CD4-positive, alpha-beta T cell treated with Interleukin-2 at 100 ng/mL for 4 hours (primary cell): ENCODE measurements around the gene SELPLG.
A peak's percentile ranks its signal among the peaks of the same experiment; 100 is the strongest.
"Not testable (repeated sequence)": the region's sequence is repeated elsewhere in the genome, so short reads cannot be mapped to it uniquely, and the experiment has no call there.

Experiments used
- DNase-seq: peaks from one replicate; pipeline ENCODE4 v3.0.0-alpha.2; 2020; ENCODE audit warnings: low spot score

The SELPLG gene, protein sequence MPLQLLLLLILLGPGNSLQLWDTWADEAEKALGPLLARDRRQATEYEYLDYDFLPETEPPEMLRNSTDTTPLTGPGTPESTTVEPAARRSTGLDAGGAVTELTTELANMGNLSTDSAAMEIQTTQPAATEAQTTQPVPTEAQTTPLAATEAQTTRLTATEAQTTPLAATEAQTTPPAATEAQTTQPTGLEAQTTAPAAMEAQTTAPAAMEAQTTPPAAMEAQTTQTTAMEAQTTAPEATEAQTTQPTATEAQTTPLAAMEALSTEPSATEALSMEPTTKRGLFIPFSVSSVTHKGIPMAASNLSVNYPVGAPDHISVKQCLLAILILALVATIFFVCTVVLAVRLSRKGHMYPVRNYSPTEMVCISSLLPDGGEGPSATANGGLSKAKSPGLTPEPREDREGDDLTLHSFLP

DNA sequence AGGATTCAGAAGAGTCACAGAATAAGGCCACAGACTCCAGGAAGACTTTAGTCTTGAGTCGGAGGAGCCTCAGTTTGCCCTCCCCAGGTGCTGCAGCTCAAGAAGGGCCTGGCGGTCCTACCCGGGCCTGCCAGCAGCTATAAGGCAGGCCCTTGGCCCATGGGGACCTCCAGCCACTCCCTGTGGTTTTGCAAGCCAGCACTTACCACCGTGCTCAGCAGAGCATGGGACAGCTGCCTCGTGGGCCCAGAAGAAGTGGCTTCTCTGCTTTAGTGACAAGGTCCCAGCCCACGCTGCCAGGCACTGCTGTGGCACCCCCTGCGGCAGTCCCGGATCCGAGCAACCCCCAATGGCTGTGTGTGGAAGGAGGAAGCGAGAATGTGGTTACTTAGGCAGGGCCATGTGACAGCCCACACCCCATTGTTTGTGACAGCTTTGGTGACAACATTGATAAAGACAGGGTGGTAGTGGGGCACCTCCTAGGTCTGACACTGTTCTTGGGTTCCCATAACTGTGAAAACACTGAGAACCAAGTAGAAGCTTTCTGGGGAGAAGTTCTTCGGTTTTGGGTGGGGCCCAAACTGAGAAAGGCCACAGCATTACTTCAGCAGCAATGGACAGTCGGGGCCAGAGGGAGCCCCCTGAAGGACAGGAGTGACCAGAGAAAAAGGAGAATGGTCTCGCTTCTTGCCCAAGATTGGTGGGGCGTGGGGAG is at the start of gene SELPLG:
SELPLG (minus strand) TSS at position 361 of the 715 bp plus-strand sequence. CDS start 9,587 bp downstream, outside the sequence.
- DNase-seq, result peak; percentile 96

DNA sequence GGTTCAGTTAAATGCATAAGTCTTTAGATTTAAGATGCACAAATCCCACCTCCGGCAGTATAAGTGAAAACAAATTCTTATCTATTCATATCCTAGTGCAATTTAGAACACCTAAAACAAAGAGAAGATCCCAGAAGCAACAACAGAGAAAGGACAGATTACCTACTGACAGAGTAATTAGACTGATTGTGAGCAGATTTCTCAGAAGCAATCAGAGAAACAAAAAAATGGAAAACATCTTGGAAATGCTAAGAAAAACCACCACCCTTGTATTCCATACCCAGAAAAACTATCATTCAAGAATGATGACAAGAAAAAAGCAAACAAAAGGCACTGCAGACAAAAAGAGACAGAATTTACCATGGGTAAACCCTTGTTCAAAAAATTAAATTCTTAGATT is 47.6 kb upstream of the SELPLG start:
- DNase-seq, result no peak

DNA sequence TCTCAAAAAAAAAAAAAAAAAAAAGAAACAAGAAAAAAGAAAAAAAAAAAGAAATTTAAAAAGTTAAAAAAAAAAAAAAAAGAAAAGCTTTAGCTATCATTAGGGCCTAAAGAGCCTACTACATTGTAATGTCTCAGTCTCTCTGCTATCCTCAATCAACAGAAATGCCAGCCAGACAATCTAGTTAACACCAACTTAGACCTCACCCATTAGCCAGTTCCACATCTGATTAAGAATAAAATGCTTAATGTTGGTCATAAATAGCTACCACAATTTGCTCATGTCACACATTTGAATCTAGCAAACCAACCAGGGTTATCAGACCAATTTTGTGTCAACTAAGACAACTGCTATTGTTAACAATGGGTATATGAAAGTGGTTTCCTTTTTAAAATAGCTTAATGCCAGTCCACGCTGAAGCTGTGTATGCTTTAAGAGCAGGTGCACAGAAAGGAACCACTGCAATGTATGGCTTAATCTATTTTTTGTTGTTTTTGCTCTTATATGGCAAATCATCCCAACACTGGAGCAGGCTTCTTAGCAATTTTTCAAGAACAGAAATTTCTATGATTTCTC is 45.5 kb upstream of the SELPLG start:
- no peak for DNase-seq

DNA sequence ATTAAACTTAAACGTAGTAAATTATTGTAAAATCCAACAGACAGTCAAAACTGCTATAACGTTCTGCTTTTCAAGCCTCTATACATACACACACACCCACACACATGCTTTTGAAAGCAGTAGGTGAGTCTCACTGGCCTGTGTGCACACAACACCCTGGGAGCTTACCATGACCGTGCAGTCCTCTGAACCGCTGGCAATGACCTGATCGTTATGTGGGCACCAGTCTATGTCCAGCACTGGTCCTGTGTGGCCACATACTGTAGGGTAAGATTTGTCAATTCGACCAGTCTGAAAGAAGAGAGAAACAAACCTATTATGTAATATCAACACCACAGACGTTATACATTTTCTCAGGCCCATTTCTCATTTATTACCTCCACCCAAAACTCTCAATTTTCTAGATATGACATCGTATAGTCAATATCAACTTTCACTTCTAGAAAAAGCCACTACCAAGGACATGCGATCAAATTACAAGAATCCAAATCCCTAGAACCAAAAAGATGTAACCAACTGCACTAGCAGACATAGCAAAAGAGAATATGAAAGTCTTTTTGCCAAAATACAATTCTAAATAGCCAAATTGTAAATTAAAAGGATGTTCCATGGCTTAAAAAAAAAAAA is 44.5 kb upstream of the SELPLG start:
- no peak for DNase-seq

DNA sequence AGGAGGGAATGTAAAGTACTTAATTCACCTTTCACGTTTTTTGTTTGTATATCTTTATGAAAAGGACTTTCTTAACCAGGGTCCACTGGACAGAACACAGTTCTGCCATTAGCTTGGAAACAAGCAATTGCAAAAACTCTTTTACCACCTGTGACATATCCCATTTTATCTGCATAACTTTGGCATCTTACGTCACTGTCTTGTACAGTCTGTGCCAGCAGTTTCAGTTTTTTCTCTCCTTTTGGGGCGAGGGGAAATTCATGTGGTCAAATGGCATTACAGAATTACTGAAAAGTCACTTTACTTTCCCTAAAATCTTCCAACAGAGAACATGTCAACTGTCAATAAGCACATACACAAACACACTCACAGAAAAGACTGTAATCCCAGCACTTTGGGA is 43.7 kb upstream of the SELPLG start:
- no peak for DNase-seq

DNA sequence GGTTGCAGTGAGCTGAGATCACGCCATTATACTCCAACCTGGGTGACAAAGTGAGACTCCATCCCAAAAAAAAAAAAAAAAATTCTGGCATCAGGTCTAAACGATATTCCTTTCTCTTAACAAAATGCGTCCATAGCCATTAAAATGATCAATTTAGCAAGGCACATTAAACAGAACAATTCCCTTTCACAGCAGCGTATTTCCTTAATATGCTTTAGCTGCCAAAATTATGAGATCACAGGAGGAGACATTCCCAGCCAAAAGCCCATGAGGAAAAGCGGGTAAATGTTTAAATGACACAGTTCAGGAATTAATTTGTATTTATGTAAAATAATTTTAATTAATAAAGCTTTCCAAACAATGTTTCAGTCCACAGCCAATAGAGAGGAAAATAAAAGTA is 43.0 kb upstream of the SELPLG start:
- no peak for DNase-seq

DNA sequence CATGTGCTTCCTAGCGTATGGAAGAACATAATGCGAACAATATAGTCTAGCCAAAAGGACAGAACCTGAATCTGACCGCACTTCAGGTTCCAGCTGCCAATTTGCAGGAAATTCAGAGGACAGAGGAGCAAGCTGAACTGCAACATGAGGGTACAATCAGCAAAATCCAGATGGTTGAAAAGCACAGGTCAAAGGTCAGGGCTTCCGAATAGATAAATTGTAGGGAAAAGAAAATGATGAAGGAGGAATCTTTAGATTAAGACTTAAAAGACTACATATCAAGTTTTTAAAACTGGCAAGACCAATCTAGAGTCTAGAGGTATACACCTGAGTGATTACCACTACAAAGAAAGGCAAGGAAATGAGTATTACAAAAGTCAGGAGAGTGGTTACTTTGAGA is 42.1 kb upstream of the SELPLG start:
- DNase-seq, result no peak

DNA sequence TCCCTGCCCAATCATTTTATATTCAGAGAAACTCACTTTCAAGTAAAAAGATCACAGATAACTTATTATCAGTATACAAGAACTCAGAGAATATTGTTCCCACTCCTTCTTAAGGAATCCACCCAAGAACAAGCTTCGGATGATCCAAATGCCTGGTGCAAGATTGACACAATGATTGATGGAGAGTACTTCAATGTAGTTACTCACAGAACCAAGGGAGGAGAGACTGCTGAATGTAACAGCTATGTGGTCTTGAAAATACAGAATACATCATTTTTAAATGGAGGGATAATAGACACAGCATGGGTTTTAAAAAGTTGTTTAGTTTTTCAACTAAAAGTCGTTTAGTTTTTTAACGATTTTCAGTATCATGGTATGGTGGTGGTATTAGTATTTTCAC is 38.4 kb upstream of the SELPLG start:
- DNase-seq, result no peak

DNA sequence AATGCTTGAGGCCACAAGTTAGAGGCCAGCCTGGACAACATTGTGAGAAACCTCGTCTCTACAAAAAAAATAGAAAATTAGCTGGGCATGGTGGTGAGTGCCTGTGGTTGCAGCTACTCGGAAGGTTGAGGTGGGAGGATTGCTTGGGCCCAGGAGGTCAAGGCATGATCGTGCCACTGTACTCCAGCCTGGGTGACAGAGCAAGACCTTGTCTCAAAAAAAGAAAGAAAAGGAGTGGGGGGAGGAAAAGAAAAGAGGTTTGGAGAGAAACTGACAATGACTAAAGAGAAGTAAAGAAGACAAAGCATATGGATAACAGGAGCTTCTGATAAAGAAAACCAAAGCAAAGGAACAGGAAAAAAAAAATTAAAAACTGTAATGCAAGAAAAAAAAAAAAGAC is 37.4 kb upstream of the SELPLG start:
- no peak for DNase-seq

DNA sequence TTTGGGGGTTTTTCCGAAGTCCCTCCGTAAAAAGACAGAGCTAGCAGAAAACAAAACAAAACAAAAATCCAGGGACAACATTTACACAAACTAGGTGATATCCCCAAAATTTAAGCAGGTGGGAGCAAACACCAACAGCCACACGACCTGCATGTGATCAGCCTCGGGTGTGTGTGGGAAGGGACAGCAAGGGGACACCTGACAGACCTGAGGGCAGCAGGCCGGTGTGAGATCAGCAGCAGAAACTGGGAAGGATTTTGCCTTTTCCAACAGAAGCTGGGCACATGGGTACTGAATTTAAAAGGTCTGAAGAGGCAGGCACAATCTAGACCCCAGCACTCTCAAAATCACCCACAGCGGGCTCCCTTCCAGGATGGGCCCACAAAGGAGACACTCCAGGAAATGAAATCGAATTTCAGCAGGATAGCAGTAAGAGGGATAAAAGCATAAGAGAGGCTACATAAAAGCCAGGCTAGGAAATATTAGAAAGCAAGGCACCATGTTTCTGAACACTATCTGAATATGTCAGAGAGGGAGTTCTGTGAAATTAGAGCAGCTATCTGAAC is 36.5 kb upstream of the SELPLG start:
- DNase-seq, result no peak

DNA sequence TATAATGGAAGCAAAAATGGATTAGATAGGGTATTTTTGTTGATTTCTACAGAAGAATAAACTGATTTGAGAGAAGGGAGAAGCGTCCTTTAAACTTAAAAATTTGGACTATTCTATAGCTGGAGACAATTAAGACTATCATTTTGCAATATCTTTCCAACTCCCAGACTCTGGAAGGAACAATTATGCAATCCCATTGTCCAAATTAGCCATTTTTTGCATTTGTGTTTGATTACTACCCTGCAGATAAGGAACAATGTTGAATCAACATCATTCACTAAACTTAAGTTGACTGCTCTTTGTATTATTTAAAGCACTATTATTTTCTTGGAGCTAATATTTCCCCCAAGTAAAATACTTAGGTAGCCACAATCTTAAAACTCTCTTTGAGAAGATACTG is 34.8 kb upstream of the SELPLG start:
- no peak for DNase-seq

DNA sequence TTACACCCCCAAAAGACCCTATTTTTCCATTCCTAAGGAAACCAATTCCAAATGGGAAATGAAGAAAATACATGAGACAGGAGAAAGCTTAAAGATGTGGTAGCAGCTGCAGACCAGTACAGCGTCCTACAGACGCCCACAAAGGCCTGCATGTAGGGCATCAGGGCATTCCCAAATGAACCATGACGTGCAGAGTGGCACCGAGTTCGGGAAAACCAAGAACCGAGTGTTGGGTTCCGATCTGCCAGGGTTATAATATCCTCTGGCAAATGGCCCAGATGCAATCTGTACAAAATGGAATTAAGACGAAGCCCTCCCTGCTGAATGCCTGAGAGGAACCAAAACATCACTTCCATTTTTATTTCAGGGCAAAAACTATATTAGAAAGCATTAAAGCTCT is 34.4 kb upstream of the SELPLG start:
- no peak for DNase-seq

DNA sequence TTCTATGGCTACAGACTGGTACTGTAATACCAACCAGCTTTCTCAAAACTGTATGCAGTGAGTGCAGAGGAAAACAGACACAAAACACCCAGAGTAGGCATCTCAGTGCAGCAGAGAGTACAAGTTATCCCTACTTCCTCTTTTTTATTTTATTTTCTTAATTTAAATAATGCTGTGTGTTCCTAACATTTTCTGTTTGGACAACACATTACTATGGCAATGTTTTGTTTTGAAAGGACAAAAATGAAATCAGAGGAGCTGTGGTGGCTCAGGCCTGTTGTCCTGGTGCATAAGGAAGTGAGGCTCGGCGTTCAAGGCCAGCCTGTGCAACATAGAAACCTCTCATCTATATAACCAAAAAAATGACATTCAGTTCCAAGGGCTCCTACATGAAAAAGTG is 33.7 kb upstream of the SELPLG start:
- DNase-seq, result no peak

DNA sequence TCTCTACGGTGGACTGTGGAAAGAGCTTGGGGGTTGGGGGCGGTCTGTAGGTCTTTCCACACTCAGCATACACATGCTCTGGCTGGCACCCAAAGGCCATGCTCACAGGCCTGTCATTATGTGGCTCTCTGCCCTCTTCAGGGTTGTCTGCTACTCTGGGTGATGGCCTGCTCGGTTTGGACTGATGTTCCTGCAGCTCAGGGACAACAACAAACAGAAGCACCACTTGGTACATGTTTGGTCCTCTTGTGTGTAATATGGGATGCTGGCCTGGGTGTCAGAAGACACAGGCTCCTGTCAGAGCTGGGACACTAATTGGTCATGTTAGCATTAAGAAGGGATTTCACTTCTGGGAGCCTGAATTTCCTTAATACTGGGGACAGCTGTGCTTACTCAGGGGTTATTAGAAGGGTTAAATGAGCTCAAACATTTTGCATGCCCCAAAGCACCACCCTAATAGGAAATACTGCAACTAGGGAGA is 32.7 kb upstream of the SELPLG start:
- DNase-seq, result no peak

DNA sequence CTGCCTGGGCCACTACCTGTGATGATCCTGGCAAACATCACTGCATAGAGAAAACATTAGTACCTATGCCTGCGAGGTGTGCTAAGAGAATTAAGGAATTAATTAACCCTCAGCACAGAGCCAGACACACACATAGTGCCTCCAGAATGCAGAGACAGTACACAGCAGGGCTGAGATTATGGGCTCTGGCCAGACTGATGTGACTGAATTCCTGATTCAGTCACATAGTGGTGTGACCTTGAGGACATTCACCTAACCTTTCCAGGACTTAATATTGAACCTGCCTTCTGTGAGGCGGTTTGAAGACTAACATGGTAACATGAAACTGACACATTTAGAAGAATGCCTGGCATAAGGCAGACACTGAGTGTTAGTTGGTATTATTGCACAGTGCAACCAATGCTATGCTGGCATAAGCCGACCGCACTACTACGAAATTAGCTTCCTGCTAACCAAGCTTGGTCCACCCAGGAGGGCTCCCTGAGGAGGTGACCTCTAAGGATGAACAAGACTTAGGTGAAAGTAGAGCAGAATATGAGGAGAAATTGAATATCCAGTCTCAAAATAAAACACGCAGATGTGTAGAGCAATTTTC is 32.0 kb upstream of the SELPLG start:
- no peak for DNase-seq

DNA sequence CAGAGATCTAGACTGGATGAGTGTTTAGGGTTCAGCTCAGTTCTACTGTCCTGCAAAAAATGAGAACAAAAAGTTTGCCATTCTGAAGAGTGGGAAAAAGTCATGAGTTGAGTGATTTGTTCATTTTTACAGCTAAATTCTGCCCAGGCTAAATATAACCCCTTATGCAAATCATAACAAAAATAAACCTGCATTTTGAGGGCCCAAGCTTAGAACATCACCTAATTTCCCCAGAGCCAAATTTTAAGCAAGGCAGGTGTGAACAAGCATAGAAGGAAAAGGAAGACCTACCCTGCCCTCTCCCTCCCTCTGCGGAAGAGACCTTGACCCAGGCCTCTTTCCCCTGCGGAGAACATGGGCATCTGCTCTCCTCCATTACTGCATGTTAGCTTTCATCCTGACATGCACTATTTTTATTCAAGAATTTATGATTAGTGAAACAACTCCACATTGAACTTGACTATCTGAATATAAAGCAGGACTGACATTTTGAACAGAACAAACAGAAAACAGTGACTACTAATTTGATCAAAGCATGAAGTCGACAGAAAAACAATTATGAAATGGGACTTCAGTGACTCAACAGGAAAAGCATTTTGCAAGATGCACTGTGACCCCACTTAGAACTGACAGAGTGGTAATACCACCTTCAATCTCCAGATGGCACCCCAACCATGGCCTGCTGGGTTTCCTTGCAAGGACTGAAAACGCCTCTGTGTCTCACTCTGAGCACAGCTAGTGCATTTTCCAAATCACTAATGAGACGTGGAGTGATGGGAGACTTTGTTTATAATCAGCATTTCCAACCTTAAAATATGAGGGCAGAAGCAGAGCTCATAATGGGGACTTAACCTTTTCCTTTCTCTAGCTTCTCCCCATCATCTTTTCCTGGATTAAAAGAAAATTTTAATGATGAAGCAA is 30.9 kb upstream of the SELPLG start:
- peak; percentile 94 for DNase-seq

DNA sequence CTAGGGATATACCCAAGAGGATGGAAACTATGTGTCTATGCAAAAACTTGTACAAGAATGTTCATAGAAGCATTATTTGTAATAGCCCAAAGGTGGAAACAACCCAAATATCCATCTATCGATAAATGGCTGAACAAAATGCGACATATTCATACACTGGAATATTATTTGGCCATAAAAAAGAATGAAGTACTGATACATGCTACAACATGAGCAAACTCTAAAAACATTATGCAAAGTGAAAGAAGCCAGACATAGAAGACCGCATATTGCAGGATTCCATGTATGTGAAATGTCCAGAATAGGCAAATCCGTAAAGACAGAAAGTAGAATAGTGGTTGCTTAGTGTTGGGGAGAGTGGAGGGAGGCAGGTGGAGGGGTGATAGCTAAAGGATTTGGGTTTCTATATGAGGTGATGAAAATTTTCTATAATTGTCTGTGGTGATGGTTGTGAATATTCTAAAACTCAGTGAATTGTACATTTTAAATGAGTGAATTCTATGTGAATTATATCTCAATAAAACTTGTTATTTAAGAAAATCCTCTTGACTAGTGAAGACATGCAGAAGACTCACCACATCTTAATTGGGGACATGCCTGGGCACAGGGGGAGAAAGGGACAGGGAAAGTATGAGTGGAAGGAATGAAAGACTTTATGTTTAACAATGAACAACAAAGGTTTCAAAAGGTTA is 29.8 kb upstream of the SELPLG start:
- DNase-seq, result no peak

DNA sequence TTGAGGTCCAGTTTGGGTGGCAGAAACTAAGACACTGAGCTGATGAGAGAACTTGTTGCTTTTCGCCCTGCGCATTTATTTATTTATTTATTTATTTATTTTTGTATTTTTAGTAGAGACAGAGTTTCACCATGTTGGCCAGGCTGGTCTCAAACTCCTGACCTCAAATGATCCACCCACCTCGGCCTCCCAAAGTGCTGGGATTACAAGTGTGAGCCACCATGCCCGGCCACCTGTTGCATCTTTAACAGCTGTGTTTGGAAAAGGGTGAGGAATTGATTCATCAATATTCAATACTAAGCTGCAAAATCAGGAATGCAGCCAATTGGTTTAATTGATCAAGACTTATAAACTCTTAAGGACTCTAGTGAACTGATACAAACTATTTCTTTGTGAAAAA is 24.4 kb upstream of the SELPLG start:
- not testable (repeated sequence) for DNase-seq

DNA sequence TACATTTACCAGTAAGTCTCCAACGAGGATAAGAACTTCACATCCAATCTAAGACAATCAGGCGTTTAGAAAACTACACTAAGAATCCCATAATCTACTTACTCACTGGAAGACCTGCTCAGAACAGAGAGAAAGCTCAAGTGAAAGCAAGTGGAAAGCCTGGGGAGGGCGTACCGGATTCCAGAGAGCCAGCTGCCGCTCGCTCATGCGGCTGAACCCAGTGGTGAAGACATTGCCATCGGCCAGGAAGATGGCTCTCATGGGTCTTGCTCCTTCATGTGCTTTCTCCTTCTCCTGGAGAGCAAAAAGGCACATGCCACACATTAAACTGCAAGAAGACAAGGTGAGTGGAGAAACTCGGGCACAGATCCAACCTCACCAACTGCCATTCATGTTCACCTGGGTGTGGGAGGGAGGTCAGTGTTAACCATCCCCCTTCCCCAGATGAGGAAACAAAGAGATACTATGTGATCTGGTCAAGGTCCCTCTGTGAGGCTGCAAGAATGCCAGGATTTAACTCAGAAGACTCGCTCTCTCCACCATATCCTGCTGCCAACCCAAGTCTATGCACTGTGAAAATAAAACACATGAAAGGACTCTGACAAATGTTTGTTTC is 23.5 kb upstream of the SELPLG start:
- DNase-seq, result no peak

DNA sequence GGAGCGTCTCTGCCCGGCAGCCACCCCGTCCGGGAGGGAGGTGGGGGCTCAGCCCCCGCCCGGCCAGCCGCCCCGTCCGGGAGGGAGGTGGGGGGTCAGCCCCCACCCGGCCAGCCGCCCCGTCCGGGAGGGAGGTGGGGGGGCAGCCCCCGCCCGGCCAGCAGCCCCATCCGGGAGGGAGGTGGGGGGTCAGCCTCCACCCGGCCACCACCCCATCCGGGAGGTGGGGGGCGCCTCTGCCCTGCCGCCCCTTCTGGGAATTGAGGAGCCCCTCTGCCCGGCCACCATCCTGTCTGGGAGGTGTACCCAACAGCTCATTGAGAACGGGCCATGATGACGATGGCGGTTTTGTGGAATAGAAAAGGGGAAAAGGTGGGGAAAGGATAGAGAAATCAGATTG is 22.6 kb upstream of the SELPLG start:
- not testable (repeated sequence) for DNase-seq
